ENCODE data around the gene RHCG. TPM values are rescaled to one million over a fixed set of nuclear protein-coding genes. Genes with fewer than 3 reads are reported as not detected.

Gene RHCG
- total and polyA plus RNA-seq, 2 experiments from 2014 or later, result not detected

GRCh38 chr15:89482139-89482538 lies 14.2 kb downstream of the RHCG start:
- Histone ChIP-seq H3K79me2 (ENCODE audit: insufficient read depth) (no peaks in the 10 kb centered on the region), H3K9ac (no peak overlapping the region), H3K4me2 (ENCODE audit: unreplicated experiment) (no peak overlapping the region)

DNA sequence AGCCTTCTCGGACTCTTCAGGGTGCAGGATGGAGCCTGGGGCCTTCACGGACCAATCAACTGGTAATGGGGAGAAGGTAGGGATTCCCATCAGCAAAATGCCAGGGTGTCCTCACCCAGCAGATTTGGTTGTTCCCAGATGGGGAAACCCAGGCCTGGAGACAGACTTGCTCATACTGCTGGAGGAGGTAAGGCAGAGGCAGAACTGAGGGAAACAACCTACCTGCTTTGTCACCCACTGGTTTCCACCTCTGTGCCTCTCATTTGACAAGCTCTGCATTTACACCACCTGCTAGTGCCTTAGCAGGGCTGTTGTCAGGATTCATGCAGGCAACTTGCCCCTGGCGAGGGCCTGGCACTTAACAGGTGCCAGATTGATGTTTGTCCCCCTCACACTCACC lies 15.9 kb downstream of the RHCG start:
- H3F3A ChIP-seq (ENCODE audit: insufficient read depth), result no peaks in the 10 kb centered on the region
- H3K9ac ChIP-seq, result no peak overlapping the region
- 48 to 52% methylated on average over 3 of the region's 3 CpGs for WGBS, 2 experiments (ENCODE audit: low coverage in 1 of 2, low lambda C conversion rate in 2 of 2, missing lambda C conversion rate in 2 of 2)
- H3K4me3 ChIP-seq, result no peak overlapping the region
- H3K27ac ChIP-seq, result no peak overlapping the region
- in situ Hi-C loops (cut with MboI), result no loop called here
- no peaks in the 10 kb centered on the region for H4K20me1 ChIP-seq (ENCODE audit: insufficient read depth)
- no peaks in the 10 kb centered on the region for H3K36me3 ChIP-seq (ENCODE audit: low read depth)
- H3K27me3 ChIP-seq (replicated peaks; ENCODE audit: insufficient read depth), result peaks cover 27% of the 10 kb centered on the region; the same call in 1 of the 2 replicates
- H2AFZ ChIP-seq, result no peak overlapping the region
- H3K79me2 ChIP-seq (ENCODE audit: insufficient read depth), result no peaks in the 10 kb centered on the region
- no peak for DNase-seq
- TF ChIP-seq EZH2 (IDR thresholded peaks at IDR 0.05; ENCODE audit: insufficient read depth, poor library complexity, severe bottlenecking) (no peak), EZH2phosphoT487 (IDR thresholded peaks at IDR 0.05; ENCODE audit: insufficient read depth, low read depth) (no peak)
- no peak overlapping the region for H3K4me2 ChIP-seq (ENCODE audit: unreplicated experiment)
- H3K9me3 ChIP-seq (ENCODE audit: low read depth), result no peaks in the 10 kb centered on the region
- no peaks in the 10 kb centered on the region for H3K9me2 ChIP-seq (ENCODE audit: insufficient read depth)
- H3K4me1 ChIP-seq (ENCODE audit: insufficient read depth), result no peaks in the 10 kb centered on the region

More at GRCh38 chr15:89482139-89482538, 14.2 kb downstream of the RHCG start:
- Histone ChIP-seq H3K36me3 (ENCODE audit: low read depth) (no peaks in the 10 kb centered on the region), H4K20me1 (ENCODE audit: insufficient read depth) (no peaks in the 10 kb centered on the region), H3K27me3 (replicated peaks; ENCODE audit: insufficient read depth) (peaks cover 21% of the 10 kb centered on the region), H3F3A (ENCODE audit: insufficient read depth) (no peaks in the 10 kb centered on the region), H3K4me1 (ENCODE audit: insufficient read depth) (no peaks in the 10 kb centered on the region), H3K9me2 (ENCODE audit: insufficient read depth) (no peaks in the 10 kb centered on the region), H3K9me3 (ENCODE audit: low read depth) (no peaks in the 10 kb centered on the region), H3K27ac (no peak overlapping the region), H3K4me3 (no peak overlapping the region), H2AFZ (no peak overlapping the region)
- DNase-seq, result peak; percentile 25
- in situ Hi-C loops (cut with MboI), result no loop called here
- WGBS, 2 experiments (ENCODE audit: low coverage in 1 of 2, low lambda C conversion rate in 2 of 2, missing lambda C conversion rate in 2 of 2), result 53 to 56% methylated on average over 5 of the region's 5 CpGs
- no peak for TF ChIP-seq EZH2phosphoT487 (IDR thresholded peaks at IDR 0.05; ENCODE audit: insufficient read depth, low read depth)
- no peak for TF ChIP-seq EZH2 (IDR thresholded peaks at IDR 0.05; ENCODE audit: insufficient read depth, poor library complexity, severe bottlenecking)

- Histone ChIP-seq H3K27me3 (replicated peaks; ENCODE audit: insufficient read depth) (peaks cover 27% of the 10 kb centered on the region), H3K9ac (no peak overlapping the region), H3K27ac (no peak overlapping the region), H3K9me3 (ENCODE audit: low read depth) (no peaks in the 10 kb centered on the region), H3K4me1 (ENCODE audit: insufficient read depth) (no peaks in the 10 kb centered on the region), H3K36me3 (ENCODE audit: low read depth) (no peaks in the 10 kb centered on the region), H4K20me1 (ENCODE audit: insufficient read depth) (no peaks in the 10 kb centered on the region), H3K4me2 (ENCODE audit: unreplicated experiment) (no peak overlapping the region), H3K4me3 (no peak overlapping the region), H3K9me2 (ENCODE audit: insufficient read depth) (no peaks in the 10 kb centered on the region), H2AFZ (no peak overlapping the region), H3F3A (ENCODE audit: insufficient read depth) (no peaks in the 10 kb centered on the region), H3K79me2 (ENCODE audit: insufficient read depth) (no peaks in the 10 kb centered on the region)
- TF ChIP-seq EZH2phosphoT487 (IDR thresholded peaks at IDR 0.05; ENCODE audit: insufficient read depth, low read depth) (no peak), EZH2 (IDR thresholded peaks at IDR 0.05; ENCODE audit: insufficient read depth, poor library complexity, severe bottlenecking) (no peak)
- in situ Hi-C loops (cut with MboI), result no loop called here
- DNase-seq, result no peak
- WGBS, 2 experiments (ENCODE audit: low coverage in 1 of 2, low lambda C conversion rate in 2 of 2, missing lambda C conversion rate in 2 of 2), result 48 to 55% methylated on average over 7 of the region's 7 CpGs
Measured at GRCh38 chr15:89479173-89479572, 17.2 kb downstream of the RHCG start.

DNA sequence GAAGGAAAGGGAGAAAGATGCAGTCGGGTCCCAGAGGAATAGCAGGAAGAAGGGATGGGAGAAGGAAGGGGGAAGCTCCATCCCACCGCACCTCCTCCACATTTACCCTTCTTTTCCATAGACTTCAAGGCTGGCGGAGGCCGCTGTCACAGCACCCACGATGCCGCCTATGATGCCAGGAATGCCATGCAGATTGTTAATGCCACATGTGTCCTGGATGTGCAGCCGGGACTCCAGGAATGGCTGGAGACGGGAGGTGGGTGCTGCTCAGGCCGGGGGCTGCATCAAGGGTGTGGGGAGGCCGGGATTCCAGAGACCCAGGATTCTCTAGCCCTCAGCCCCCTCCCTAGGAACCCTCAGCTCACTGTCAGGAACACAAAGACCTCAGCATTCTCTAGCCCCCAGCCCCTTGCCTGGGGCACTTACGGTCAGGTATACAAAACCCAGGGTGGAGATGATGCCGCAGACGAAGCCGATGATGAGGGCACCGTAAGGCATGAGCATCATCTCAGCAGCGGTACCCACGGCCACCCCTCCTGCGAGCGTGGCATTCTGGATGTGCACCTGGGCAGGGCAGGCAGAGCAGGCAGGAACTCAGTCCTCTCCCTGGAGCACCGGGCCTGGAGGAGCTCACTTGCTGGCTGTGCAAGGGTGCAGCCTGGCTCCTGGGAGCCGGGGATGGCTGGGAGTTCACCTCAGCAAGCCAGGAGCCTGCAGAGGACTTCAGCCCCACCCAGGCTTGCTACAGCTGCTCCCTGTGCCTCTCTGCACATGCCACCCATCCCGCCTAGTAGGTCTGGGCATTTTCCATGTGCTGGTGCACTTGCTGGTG lies 18.8 kb downstream of the RHCG start:
- no peaks in the 10 kb centered on the region for H3K9me2 ChIP-seq (ENCODE audit: insufficient read depth)
- no peak for DNase-seq
- H3K9me3 ChIP-seq (ENCODE audit: low read depth), result no peaks in the 10 kb centered on the region
- no peak overlapping the region for H2AFZ ChIP-seq
- no peak overlapping the region for H3K4me3 ChIP-seq
- H3K79me2 ChIP-seq (ENCODE audit: insufficient read depth), result no peaks in the 10 kb centered on the region
- H3F3A ChIP-seq (ENCODE audit: insufficient read depth), result no peaks in the 10 kb centered on the region
- H3K27ac ChIP-seq, result no peak overlapping the region
- 46 to 48% methylated on average over 16 to 22 of the region's 22 CpGs for WGBS, 2 experiments (ENCODE audit: low coverage in 1 of 2, low lambda C conversion rate in 2 of 2, missing lambda C conversion rate in 2 of 2)
- in situ Hi-C loops (cut with MboI), result no loop called here
- H3K27me3 ChIP-seq (replicated peaks; ENCODE audit: insufficient read depth), result peaks cover 39% of the 10 kb centered on the region
- H3K36me3 ChIP-seq (ENCODE audit: low read depth), result no peaks in the 10 kb centered on the region
- H4K20me1 ChIP-seq (ENCODE audit: insufficient read depth), result no peaks in the 10 kb centered on the region
- H3K4me1 ChIP-seq (ENCODE audit: insufficient read depth), result no peaks in the 10 kb centered on the region
- H3K4me2 ChIP-seq (ENCODE audit: unreplicated experiment), result no peak overlapping the region
- no peak overlapping the region for H3K9ac ChIP-seq
- no peak for TF ChIP-seq EZH2 (IDR thresholded peaks at IDR 0.05; ENCODE audit: insufficient read depth, poor library complexity, severe bottlenecking)
- no peak for TF ChIP-seq EZH2phosphoT487 (IDR thresholded peaks at IDR 0.05; ENCODE audit: insufficient read depth, low read depth)
